GM12873 (cell line): ENCODE measurements around the gene TCEA2.

Experiments
- CTCF ChIP-seq: IDR thresholded peaks from 2 replicates; pipeline ENCODE4 v1.5.1; 2012; ENCODE audit warnings: low read depth, mild to moderate bottlenecking, moderate library complexity, low read length, control low read depth; ENCODE audit not compliant: insufficient read depth; ENCODE audit errors: missing control alignments

TCEA2 gene

GRCh38 chr20:64093013-64093503, 30.1 kb downstream of the TCEA2 start:
- TF ChIP-seq CTCF = no peak

- TF ChIP-seq CTCF = no peak
Observed at GRCh38 chr20:64095455-64095854, 32.5 kb downstream of the TCEA2 start.

GRCh38 chr20:64095927-64096326, 32.9 kb downstream of the TCEA2 start:
- no peak for TF ChIP-seq CTCF

GRCh38 chr20:64096535-64096934, 33.5 kb downstream of the TCEA2 start:
- no peak for TF ChIP-seq CTCF

GRCh38 chr20:64098471-64099013, 35.5 kb downstream of the TCEA2 start:
- no peak for TF ChIP-seq CTCF

GRCh38 chr20:64099086-64099786, 36.2 kb downstream of the TCEA2 start:
- TF ChIP-seq CTCF = no peak

GRCh38 chr20:64099880-64100565, 37.0 kb downstream of the TCEA2 start:
- no peak for TF ChIP-seq CTCF
